GM18951 (cell line): ENCODE results near the gene SP3.

Experiments
- POLR2A ChIP-seq: IDR thresholded peaks from 4 replicates; pipeline ENCODE4 v1.6.1; 2011; ENCODE audit warnings: mild to moderate bottlenecking; ENCODE audit not compliant: insufficient read length, insufficient read depth; ENCODE audit errors: extremely low read depth
- in situ Hi-C: fragments of 300-500 bp; cut with MboI; formaldehyde crosslinking; loops from one replicate; pipeline ENCODE4 v1.12.0; 2022; ENCODE audit warnings: low sequenced_read_pairs, mixed read lengths, inconsistent platforms; ENCODE audit not compliant: unreplicated experiment

Gene SP3

GRCh38 chr2:173935305-173935704, 29.9 kb downstream of the SP3 start:
- in situ Hi-C loops: no loop called here
- TF ChIP-seq POLR2A: no peak

- in situ Hi-C loops: no loop called here
- TF ChIP-seq POLR2A: no peak
Observed at GRCh38 chr2:173934895-173935294, 30.3 kb downstream of the SP3 start.

GRCh38 chr2:173931751-173932150, 33.4 kb downstream of the SP3 start:
- in situ Hi-C loops: no loop called here
- no peak for TF ChIP-seq POLR2A

GRCh38 chr2:173929441-173929840, 35.7 kb downstream of the SP3 start:
- in situ Hi-C loops: no loop called here
- no peak for TF ChIP-seq POLR2A

- in situ Hi-C loops: no loop called here
- no peak for TF ChIP-seq POLR2A
Observed at GRCh38 chr2:173926875-173927274, 38.3 kb downstream of the SP3 start.

- in situ Hi-C loops: no loop called here
- no peak for TF ChIP-seq POLR2A
Observed at GRCh38 chr2:173924285-173924684, 40.9 kb downstream of the SP3 start.

GRCh38 chr2:173922760-173923159, 42.4 kb downstream of the SP3 start:
- no peak for TF ChIP-seq POLR2A
- in situ Hi-C loops: no loop called here

- no peak for TF ChIP-seq POLR2A
- in situ Hi-C loops: no loop called here
Observed at GRCh38 chr2:173922068-173922467, 43.1 kb downstream of the SP3 start.

GRCh38 chr2:173914055-173914927, 50.9 kb downstream of the SP3 start:
- in situ Hi-C loops: no loop called here
- no peak for TF ChIP-seq POLR2A

GRCh38 chr2:173909846-173910245, 55.3 kb downstream of the SP3 start:
- no peak for TF ChIP-seq POLR2A
- in situ Hi-C loops: no loop called here

GRCh38 chr2:173906626-173907025, 58.5 kb downstream of the SP3 start:
- TF ChIP-seq POLR2A: no peak
- in situ Hi-C loops: no loop called here

- in situ Hi-C loops: no loop called here
- no peak for TF ChIP-seq POLR2A
Observed at GRCh38 chr2:173903601-173904394, 61.4 kb downstream of the SP3 start.

- in situ Hi-C loops: no loop called here
- no peak for TF ChIP-seq POLR2A
Observed at GRCh38 chr2:173898996-173899395, 66.2 kb downstream of the SP3 start.
